Esophagus squamous epithelium (tissue), 5 donors: ENCODE results near the gene GSC. TPM values are rescaled to one million over a fixed set of nuclear protein-coding genes. Genes with fewer than 3 reads are reported as not detected.

Source experiments
- DNase-seq: peaks from one replicate; lab custom pipeline; 2025; lab: John Stamatoyannopoulos, UW
- H3K27ac ChIP-seq, 4 donors: fragments of 200-600 bp; sonication (generic); one replicate each; pipeline ENCODE4 v1.5.1; 2016 to 2019; ENCODE audit warnings: mild to moderate bottlenecking in 1 of 4
- H3K27me3 ChIP-seq, 4 donors: fragments of 200-600 bp; sonication (generic); 1 replicate in 3 of 4; 2 replicates in 1 of 4; pipeline versions ENCODE4 v1.5.1 to v1.6.0; 2017 to 2021; ENCODE audit warnings: antibody characterized with exemption in 1 of 4
- H3K36me3 ChIP-seq, 3 donors: fragments of 200-600 bp; sonication (generic); one replicate each; pipeline ENCODE4 v1.5.1; 2016 to 2019
- H3K4me1 ChIP-seq, 3 donors: fragments of 200-600 bp; sonication (generic); one replicate each; pipeline ENCODE4 v1.5.1; 2017 to 2019
- H3K4me3 ChIP-seq, 4 donors: fragments of 200-600 bp; sonication (generic); 1 replicate in 3 of 4; 2 replicates in 1 of 4; pipeline ENCODE4 v1.5.1; 2016 to 2019; ENCODE audit warnings: mild to moderate bottlenecking in 2 of 4, moderate library complexity in 1 of 4
- H3K9me3 ChIP-seq, 3 donors: fragments of 200-600 bp; sonication (generic); one replicate each; pipeline ENCODE4 v1.5.1; 2016 to 2019
- POLR2A ChIP-seq, 4 donors: fragments of 450-650 bp; IDR thresholded peaks; one replicate each; pipeline ENCODE4 v1.6.1; 2017; ENCODE audit warnings: antibody characterized with exemption in 4 of 4, mild to moderate bottlenecking in 4 of 4, moderate library complexity in 3 of 4
- WGBS, 2 donors: methylation state at CpG; one replicate each; pipeline ENCODE4 v1.1.5; 2018; 5-methylcytosine and 5-hydroxymethylcytosine counted together
- intact Hi-C: fragments of 100-400 bp; cut with DNase I; formaldehyde crosslinking; loops from one replicate; pipeline ENCODE4 v1.15.0; 2022
- total RNA-seq, 4 donors: library from RNA; depleted of rRNA; stranded (reverse); fragments of >200 nt; gene quantifications; one replicate each; pipeline ENCODE4 v1.1.0, GENCODE V29; 2016
- TF ChIP-seq, protein P1 (sequence below), 6 experiments: fragments of 450-650 bp in 4 of 6; fragments of 200-600 bp in 2 of 6; sonication (generic) in 2 of 6; IDR thresholded peaks; one replicate each; pipeline ENCODE4 v1.5.1; 2016 to 2019; ENCODE audit warnings: antibody characterized with exemption in 6 of 6, mild to moderate bottlenecking in 4 of 6, moderate library complexity in 4 of 6
- donor health status: DM: yes; HTN: yes; CAD: no.

GSC gene
- total RNA-seq, 4 donors from 2014 or later: 0.38 TPM; not detected in 3

DNA sequence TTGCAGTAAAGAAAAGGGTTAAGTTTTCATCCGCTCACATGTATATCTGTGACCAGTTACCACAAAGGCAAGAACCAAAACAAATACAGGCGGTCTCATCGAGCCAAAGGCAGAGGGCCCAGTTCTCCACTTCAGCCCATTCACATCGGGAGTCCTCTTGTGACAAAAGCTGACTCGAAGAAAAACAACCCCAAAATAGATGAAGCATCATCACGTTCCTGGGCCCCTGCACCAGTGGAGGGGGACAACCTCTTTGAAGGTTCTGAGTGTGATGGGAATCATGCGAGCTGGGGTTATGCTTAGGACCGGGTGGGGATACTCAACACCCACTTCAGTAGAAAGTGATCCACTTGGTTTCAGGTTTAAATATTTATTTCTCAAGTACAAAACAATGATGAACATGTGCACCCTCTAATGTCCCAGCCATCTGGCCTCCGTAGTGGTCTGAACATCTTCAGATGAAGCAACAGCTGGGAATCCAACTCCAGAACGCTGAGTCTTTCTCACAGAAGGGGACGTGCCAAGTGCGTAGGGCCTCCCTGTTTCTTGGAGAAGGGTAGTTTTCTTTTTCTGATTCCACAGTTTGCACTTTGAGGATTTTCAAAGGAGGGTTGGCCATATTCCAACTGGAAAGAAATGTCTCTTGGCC is 8.4 kb downstream of the GSC start:
- TF ChIP-seq, protein P1, sequence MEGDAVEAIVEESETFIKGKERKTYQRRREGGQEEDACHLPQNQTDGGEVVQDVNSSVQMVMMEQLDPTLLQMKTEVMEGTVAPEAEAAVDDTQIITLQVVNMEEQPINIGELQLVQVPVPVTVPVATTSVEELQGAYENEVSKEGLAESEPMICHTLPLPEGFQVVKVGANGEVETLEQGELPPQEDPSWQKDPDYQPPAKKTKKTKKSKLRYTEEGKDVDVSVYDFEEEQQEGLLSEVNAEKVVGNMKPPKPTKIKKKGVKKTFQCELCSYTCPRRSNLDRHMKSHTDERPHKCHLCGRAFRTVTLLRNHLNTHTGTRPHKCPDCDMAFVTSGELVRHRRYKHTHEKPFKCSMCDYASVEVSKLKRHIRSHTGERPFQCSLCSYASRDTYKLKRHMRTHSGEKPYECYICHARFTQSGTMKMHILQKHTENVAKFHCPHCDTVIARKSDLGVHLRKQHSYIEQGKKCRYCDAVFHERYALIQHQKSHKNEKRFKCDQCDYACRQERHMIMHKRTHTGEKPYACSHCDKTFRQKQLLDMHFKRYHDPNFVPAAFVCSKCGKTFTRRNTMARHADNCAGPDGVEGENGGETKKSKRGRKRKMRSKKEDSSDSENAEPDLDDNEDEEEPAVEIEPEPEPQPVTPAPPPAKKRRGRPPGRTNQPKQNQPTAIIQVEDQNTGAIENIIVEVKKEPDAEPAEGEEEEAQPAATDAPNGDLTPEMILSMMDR (IDR thresholded peaks at IDR 0.05): no peak
- no peak for TF ChIP-seq POLR2A (IDR thresholded peaks at IDR 0.05)
- Histone ChIP-seq H3K4me3 (no peak overlapping the region), H3K9me3 (no peaks in the 10 kb centered on the region), H3K4me1 (no peaks in the 10 kb centered on the region), H3K27me3 (peaks cover 0 to 80% (median 5%) of the 10 kb centered on the region in 4 donors), H3K36me3 (no peaks in the 10 kb centered on the region), H3K27ac (no peak overlapping the region)
- WGBS, 2 donors: 63 to 64% methylated on average over 12 of the region's 12 CpGs
- intact Hi-C loops: no loop called here
- DNase-seq: no peak

DNA sequence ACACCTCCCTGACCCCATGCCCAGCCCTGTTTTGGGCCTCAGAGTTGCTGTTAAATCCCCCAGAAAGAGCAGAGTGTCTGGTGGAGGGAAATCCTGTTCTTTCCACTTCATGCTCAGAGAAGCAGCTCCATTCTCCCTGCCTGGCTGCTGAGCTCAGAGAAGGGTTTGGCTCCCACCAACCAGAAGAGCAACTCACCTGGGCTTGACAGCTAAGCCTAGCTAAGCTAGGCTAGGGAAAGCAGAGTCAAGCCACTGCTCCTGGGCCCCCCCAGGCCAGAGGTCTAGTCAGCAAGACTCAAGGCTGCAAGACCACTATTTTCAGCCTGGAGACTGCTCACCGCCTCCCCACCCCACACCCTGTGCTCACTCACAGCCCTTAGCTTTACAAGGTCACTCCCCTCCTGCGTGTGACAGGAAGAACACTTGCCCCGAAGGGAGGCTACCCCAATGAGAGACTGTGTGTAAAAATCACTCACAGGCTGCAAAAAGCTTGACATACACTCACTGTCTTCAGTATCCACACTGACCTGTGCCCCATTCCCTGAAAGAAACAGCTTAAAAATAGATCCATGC is 13.5 kb downstream of the GSC start:
- intact Hi-C loops: no loop called here
- H3K27me3 ChIP-seq: peaks cover 0 to 31% (median 0%) of the 10 kb centered on the region in 4 donors
- TF ChIP-seq POLR2A (IDR thresholded peaks at IDR 0.05): no peak
- TF ChIP-seq, protein P1 (IDR thresholded peaks at IDR 0.05): no peak
- H3K4me3 ChIP-seq: no peak overlapping the region
- H3K36me3 ChIP-seq: no peaks in the 10 kb centered on the region
- WGBS, 2 donors: 34 to 60% methylated on average over 2 to 3 of the region's 3 CpGs
- no peak overlapping the region for H3K27ac ChIP-seq
- no peaks in the 10 kb centered on the region for H3K9me3 ChIP-seq
- H3K4me1 ChIP-seq: no peaks in the 10 kb centered on the region
- no peak for DNase-seq

DNA sequence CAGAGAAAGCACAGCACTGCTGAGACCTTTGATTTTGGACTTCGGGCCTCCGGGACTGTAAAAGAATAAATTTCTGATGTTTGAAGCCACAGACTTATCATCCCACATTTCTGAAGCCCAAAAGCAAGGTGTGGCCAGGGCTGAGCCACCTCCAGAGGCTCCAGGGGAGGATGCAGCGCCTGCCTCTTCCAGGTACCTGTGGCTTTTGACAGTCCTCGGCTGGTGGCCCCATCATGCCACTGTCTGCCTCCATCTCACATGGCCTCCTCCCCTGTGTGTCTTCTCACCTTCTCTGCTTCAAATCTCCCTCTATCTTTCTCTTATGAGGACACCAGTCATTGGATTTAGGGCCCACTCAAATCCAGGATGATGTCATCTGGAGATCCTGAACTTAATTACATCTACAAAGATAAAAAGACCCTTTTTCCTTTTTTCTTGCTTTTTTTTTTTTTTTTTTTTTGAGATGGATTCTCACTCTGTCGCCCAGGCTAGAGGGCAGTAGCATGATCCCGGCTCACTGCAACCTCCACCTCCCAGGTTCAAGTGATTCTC is 15.4 kb downstream of the GSC start:
- 66 to 80% methylated on average over 4 to 6 of the region's 6 CpGs for WGBS, 2 donors
- H3K27ac ChIP-seq: no peak overlapping the region

DNA sequence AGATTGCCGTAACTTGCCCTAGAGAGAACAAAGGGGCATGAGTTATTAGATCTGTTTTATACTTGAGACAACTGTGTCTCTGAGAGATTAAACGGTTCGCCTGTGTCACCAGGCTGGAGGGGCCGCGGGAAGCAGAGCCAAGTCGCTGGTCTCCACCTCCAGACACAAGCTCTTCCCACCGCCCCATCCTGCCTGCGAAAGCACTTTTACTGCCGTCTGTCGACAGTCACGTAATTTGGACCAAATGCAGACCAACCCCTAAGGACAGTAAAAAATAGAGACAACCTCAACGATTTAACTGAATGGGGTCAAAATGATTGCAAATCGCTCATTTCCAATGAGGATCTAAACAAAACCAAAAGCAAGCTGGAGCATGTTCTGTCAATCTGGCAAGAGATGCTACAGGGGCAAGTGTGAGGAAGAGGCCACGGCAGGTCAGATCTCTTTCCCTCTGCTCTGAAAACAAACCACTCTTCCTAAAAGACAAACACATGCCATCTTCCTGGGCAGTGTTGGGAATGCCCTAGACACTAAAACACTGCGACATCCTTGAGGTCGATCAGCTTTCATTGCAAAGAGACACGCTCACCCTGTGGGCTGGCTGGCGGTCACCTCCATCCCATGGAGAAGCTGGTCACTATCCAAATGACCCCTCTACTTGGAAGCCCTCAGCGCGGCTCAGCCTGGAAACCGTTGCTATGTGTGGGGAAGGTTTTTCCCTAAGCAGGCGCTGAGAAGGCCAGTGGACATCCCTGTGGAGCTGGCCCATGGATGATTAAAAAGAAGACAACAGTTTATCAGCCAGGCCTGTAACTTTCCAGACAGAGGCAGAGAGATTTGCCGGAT is 17.1 kb downstream of the GSC start:
- no peak for TF ChIP-seq POLR2A (IDR thresholded peaks at IDR 0.05)
- Histone ChIP-seq H3K9me3 (no peaks in the 10 kb centered on the region), H3K27me3 (peaks cover 0 to 16% (median 0%) of the 10 kb centered on the region in 4 donors), H3K36me3 (no peaks in the 10 kb centered on the region), H3K27ac (no peak overlapping the region), H3K4me3 (no peak overlapping the region), H3K4me1 (no peaks in the 10 kb centered on the region)
- intact Hi-C loops: no loop called here
- WGBS, 2 donors: 50 to 51% methylated on average over 9 to 18 of the region's 23 CpGs
- DNase-seq: no peak

More for the DNA sequence above, 15.4 kb downstream of the GSC start:
- DNase-seq: no peak
- Histone ChIP-seq H3K27me3 (peaks cover 0 to 27% (median 0%) of the 10 kb centered on the region in 4 donors), H3K4me1 (no peaks in the 10 kb centered on the region), H3K4me3 (no peak overlapping the region), H3K9me3 (no peaks in the 10 kb centered on the region), H3K36me3 (no peaks in the 10 kb centered on the region)
- intact Hi-C loops: no loop called here
- TF ChIP-seq, protein P1 (IDR thresholded peaks at IDR 0.05): no peak
- no peak for TF ChIP-seq POLR2A (IDR thresholded peaks at IDR 0.05)

DNA sequence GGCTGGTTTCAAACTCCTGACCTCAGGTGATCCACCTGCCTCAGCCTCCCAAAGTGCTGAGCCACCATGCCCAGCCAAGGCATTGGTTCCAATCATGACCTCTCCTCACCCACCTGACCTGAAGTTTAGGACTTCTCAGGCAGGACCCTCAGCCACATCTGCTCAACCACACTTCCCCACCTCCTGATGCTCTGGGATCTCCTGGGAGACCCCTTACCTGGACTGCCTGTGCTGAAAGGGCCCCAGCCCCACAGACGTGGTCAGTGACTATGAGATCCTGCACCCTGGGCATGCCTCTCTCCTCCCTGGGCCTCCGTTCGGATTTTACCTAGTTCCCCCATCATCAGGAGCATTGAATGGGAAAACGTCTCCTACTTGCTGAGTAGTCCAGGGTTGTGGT is 18.0 kb downstream of the GSC start:
- Histone ChIP-seq H3K27ac (no peak overlapping the region), H3K4me1 (no peaks in the 10 kb centered on the region), H3K27me3 (peaks cover 0 to 16% (median 0%) of the 10 kb centered on the region in 4 donors), H3K4me3 (no peak overlapping the region), H3K36me3 (no peaks in the 10 kb centered on the region), H3K9me3 (no peaks in the 10 kb centered on the region)
- no peak for TF ChIP-seq POLR2A (IDR thresholded peaks at IDR 0.05)
- TF ChIP-seq, protein P1 (IDR thresholded peaks at IDR 0.05): no peak
- intact Hi-C loops: no loop called here
- 64 to 77% methylated on average over 4 of the region's 4 CpGs for WGBS, 2 donors
- DNase-seq: no peak
